ENCODE results near the gene NUPR1.
"Not testable (repeated sequence)": the region's sequence is repeated elsewhere in the genome, so short reads cannot be mapped to it uniquely, and the experiment has no call there.

NUPR1 gene

GRCh38 chr16:28554634-28555423 lies 16.1 kb upstream of the NUPR1 start:
- no peak for DNase-seq (ENCODE audit: low read depth in 3 of 3)

GRCh38 chr16:28553776-28554633 lies 15.2 kb upstream of the NUPR1 start, which contains the start of gene SGF29:
Gene SGF29, plus strand, starts transcription at chr16:28553920. Its CDS starts 27,150 bp downstream, at chr16:28581070.
- peak; percentile 79 to 91 (median 86) for DNase-seq (ENCODE audit: low read depth in 3 of 3)

GRCh38 chr16:28549301-28549899 lies 10.6 kb upstream of the NUPR1 start:
- no peak for DNase-seq (ENCODE audit: low read depth in 3 of 3)

GRCh38 chr16:28548306-28548802 lies 9.6 kb upstream of the NUPR1 start:
- DNase-seq (ENCODE audit: low read depth in 3 of 3), result no peak

GRCh38 chr16:28546626-28547025 lies 7.9 kb upstream of the NUPR1 start:
- DNase-seq (ENCODE audit: low read depth in 3 of 3), result no peak

- DNase-seq (ENCODE audit: low read depth in 3 of 3), result not testable (repeated sequence)
Observed at GRCh38 chr16:28545964-28546363, 7.2 kb upstream of the NUPR1 start.

- DNase-seq (ENCODE audit: low read depth in 3 of 3), result no peak
Observed at GRCh38 chr16:28544998-28545397, 6.2 kb upstream of the NUPR1 start.

- no peak for DNase-seq (ENCODE audit: low read depth in 3 of 3)
Observed at GRCh38 chr16:28543072-28543471, 4.3 kb upstream of the NUPR1 start.

- no peak for DNase-seq (ENCODE audit: low read depth in 3 of 3)
Observed at GRCh38 chr16:28542646-28543045, 3.9 kb upstream of the NUPR1 start.

- no peak for DNase-seq (ENCODE audit: low read depth in 3 of 3)
Observed at GRCh38 chr16:28540346-28540745, 1.6 kb upstream of the NUPR1 start.

- no peak for DNase-seq (ENCODE audit: low read depth in 3 of 3)
Observed at GRCh38 chr16:28537964-28538732, 626 bp downstream of the NUPR1 start.

- DNase-seq (ENCODE audit: low read depth in 3 of 3), result no peak
Observed at GRCh38 chr16:28537076-28537475, 1.7 kb downstream of the NUPR1 start.

- no peak for DNase-seq (ENCODE audit: low read depth in 3 of 3)
Observed at GRCh38 chr16:28534542-28535373, 4.0 kb downstream of the NUPR1 start.

GRCh38 chr16:28532940-28533647 lies 5.7 kb downstream of the NUPR1 start:
- no peak for DNase-seq (ENCODE audit: low read depth in 3 of 3)

- DNase-seq (ENCODE audit: low read depth in 3 of 3), result no peak
Observed at GRCh38 chr16:28531777-28532744, 6.7 kb downstream of the NUPR1 start.

- no peak for DNase-seq (ENCODE audit: low read depth in 3 of 3)
Observed at GRCh38 chr16:28529124-28529523, 9.7 kb downstream of the NUPR1 start.

- no peak for DNase-seq (ENCODE audit: low read depth in 3 of 3)
Observed at GRCh38 chr16:28528463-28528867, 10.3 kb downstream of the NUPR1 start.

GRCh38 chr16:28527985-28528384 lies 10.8 kb downstream of the NUPR1 start:
- DNase-seq (ENCODE audit: low read depth in 3 of 3), result no peak

Measured in stimulated activated CD4-positive, alpha-beta T cell treated with anti-CD3 and anti-CD28 coated beads, TNF-alpha, amount 100 ng/mL, for 4 hours (primary cell).